ENCODE data around the gene SIL1.
"Not testable (repeated sequence)": the region's sequence is repeated elsewhere in the genome, so short reads cannot be mapped to it uniquely, and the experiment has no call there.

SIL1 gene

DNA sequence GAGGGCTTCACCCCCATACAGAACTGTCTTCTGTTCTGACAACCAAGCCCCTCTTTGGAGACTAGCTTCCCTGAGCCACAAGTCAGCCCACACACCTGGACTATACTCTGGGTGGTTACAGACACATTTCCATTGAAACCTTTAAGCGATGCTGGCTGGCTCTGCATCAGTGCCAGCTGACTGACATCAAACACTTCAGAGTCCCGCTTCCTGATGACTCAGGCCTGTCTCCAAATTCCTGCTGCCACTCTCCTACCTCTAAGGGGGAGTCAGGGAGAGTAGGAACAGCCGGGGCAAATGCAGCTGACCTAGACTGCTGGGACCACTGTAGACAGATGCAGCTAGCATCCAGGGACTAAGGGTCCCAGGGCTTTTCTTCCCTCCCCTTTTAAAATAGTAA, 59.4 kb downstream of the SIL1 start:
- DNase-seq, result peak; percentile 38

DNA sequence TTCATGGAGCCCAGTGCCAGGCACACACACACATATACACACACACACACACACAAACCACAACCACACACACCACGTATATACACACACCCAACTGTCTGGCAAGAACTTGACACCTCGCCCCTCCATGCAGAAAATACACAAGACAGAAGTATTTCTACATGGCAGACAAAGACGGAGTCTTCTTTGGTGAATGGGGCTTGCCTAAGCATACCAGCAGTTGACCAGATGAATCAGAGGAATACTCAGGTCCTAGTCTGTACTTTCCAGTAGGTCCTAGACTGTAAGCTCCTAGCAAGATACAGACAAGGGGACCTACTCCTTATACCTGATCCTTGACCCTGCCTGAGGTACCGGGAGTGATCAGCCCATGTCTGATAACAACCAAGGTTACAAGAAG, 60.1 kb downstream of the SIL1 start:
- no peak for DNase-seq

DNA sequence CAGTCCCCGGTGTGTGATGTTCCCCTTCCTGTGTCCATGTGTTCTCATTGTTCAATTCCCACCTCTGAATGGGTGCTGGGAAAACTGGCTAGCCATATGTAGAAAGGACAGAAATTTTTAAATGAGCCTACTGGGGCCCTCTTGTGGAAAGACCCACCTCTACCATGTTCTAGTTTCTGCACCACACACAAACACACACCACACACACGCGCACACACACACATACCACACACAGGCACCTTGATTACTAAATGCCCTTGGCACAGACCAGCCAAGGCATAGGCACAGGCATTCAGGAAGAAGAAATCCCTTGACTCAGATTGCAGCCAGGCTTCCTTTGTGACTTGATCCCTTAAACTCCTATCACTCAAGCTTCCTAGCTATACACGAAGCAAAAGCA, 60.5 kb downstream of the SIL1 start:
- peak; percentile 38 for DNase-seq

DNA sequence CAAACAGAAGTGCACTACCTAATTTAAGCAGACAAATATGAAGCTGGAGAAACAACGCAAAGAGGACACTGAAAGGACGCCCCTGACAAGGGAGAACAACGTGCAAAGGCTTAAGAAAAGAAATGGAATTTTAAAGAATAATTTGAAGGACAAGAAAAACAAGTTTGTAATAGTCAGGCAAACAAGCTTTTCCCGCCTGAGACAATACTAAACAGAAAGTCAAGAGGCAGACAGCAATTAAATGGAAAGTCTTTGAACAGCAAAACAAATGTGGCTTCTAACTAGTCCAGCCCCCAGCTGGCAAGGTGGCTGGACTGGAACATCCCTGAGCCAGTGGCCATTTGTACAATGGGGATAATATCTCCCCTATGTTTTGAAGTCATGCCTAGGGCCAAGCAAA, 63.3 kb downstream of the SIL1 start:
- no peak for DNase-seq

DNA sequence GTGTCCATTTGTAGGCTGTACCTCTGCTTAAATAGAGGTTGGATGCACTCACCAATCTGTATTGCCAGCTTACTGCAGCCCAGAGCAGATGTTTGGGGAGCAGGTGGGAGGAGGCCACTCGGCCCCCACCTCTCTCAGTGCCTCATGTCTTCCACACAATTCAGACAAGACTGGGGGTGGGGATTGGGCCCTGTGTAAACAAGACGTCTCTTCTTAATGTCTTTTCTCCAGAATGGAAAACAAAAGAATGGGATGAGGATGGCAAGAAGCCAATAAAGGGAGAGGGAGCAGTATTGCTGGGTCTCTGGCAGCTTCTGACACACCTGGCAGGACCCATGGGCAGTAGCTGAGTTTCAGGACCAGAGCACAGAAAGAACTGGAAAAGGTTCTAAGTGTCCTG, 64.9 kb downstream of the SIL1 start:
- no peak for DNase-seq

DNA sequence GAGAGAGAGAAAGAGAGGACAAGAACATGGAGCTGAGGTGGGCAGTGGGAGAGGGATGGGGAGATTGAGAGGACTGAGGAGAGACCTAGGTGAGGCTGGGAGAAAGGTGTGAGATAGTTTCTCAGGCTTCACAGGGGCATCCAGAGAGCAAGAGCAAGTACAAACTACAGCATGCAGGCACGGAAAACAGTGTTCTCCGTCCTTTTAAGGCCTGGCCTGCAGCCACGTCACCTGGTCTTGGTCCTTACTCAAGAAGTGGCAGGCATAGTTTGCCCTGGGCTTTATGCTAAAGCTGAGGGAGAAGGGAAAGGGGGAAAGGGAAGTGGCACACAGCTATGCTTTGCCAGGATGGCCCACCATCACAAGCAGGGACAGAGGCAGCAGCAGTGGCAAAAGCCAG, 65.7 kb downstream of the SIL1 start:
- no peak for DNase-seq

DNA sequence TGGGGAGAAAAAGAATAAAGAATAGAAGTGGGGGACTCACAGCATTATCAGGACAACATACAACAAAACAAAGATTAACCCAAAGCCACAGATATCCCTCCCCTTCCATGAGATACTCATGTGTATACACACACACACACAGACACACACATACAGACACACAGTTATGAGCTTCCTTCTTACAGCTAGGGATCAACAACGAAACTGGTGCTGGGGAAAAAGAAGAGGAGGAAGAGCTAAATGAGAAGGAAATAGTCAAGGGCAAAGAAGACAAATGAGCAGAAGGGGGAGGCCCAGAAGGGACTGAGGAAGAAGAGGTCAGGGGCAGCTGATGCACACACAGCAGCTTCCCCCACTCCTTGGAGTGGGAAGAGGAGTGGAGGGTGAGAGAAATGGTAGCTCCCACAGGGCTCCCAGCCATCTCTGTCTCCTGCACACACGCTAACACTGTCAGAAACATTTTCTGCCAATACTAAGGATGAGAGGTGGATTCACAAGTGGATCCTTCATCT, 66.2 kb downstream of the SIL1 start:
- no peak for DNase-seq

DNA sequence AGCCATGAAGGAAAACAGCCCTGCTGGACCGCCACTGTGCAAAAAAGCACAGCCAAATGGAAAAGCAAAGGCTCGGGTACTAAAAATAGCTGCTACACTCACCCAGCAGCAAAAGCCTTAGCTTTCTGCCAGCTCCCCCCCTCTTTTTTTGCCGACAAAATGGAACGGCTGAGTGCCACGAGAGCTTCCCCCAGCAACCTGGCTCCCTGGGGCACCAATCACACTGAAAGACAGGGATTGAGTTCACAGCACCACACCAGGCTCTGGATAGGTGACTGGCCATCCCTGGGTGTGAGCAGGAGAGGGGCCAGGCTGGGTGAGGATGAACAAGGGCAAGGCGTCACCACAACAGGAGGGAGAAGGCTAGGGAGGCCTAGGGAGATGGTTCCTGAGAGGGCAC, 66.7 kb downstream of the SIL1 start:
- peak; percentile 69 for DNase-seq

DNA sequence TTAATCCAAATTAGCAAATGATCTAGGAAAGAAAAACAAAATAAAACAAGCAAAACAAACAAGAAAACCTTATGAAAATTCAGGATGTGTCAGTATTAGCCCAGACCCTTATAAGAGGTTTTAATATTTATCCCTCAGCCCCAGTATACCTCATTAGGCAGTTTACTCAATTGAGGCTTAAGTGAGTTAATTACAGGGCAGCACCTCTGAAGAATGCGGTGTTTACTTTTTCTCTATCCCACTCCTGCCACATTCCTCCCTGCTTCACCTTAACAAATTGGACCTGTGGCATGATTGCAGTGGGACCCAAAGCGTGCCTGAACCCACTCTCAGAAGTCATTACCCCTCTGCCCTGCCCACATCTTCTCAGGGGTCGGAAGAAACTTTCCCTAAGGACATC, 67.1 kb downstream of the SIL1 start:
- no peak for DNase-seq

DNA sequence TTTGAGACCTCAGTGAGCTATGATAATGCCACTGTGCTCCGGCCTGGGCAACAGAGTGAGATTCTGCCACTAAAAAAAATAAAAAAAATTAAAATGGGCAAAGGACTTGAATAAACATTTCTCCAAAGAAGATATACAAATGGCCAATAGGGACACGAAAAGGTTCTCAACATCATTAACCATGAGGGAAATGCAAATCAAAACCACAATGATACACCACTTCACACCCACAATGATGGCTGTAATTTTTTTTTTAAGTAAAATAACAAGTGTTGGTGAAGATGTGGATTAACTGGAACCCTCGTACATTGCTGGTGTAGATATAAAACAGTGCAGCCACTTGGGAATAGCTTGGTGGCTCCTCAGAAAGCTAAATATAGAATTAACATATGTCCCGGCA, 68.0 kb downstream of the SIL1 start:
- no peak for DNase-seq

DNA sequence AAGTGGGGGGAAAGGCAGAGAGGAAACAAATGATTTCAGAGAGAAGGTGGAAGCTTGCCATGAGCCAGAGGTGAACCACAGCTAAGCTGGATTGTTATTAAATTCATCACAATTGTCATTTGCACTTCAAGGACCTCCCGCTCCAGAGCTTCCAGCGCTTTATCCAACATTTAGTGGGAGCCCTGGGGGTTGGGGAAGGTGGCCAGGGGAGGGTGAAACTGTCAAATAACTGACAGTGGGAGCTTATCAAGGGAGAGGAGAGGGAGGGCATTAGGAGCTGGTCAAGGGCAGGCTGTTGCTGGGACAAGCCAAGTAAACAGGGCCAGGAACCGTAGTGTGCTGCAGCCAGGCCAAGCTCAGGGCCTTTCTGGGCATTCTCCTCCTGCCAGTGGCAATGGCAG, 71.5 kb downstream of the SIL1 start:
- DNase-seq, result no peak

DNA sequence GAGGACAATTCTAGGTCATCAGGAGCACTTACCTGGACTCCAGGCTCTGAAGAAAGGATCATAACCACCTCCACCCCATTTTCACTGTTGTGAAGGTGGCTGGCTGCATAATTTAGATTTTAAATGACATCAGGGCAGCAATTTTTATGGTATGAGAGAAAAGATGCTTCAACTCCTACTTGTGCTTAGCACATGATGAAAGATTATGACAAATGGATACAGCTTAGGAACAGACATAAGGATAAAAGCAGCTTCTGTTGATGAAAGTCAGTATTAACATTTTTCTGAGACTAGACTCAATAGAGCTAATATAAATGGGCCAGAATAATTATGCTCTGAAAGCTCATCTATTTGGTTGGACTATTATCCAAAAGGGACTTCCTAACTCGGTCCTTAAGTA, 72.2 kb downstream of the SIL1 start:
- DNase-seq, result no peak

DNA sequence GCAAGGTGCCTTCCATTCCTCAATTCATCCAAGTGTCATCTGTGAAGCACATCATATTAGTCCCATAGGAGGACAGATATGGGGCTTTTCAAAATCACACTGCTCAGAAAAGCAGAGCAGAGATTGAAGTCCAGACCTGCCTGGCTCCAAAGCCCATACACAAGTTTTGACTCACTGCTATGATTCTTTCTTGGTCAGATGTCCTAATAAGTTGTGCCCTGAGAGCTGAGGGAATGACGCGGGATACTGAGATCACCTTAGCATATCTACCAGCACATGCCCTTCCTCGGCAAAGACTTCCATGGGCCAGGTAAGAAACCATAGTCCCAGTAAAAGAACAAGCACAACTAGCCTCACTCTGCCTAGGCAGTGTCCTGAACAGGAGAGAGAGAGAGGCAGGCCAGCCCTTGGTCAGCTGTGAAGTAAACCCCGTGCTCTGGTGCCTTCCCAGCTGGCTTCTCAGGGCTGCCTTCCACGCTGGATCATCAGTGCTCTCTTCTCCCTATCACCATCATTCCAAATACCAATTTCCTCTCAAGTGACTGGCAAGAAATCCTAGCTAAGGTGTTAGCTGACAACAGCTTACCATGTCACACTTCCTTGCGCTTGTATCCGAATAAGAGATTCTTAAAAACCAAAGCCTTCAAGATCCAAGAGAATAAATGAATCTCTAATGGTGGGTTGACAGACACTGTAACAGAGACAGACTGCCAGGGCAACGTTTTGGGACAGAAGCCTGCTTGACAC, 73.2 kb downstream of the SIL1 start:
- no peak for DNase-seq

DNA sequence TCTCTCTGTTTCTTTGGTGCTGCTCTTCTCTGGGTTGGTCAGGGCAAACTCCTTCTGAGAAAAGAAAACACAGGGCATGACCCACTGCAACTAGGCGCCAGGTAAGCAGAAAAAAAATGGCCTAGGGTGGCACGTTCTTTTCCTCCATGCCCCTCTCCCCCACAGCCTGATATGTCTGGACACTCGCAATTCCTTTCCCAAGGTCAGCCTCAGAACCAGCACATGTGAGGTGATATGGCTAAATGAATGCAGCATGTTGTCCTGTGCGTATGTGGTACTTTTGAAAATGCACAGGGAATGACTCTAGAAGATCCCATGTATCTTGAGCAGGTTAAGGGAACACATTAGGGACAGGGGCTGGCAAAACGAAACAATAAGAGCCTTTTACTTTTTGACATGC, 77.0 kb downstream of the SIL1 start:
- DNase-seq, result no peak

DNA sequence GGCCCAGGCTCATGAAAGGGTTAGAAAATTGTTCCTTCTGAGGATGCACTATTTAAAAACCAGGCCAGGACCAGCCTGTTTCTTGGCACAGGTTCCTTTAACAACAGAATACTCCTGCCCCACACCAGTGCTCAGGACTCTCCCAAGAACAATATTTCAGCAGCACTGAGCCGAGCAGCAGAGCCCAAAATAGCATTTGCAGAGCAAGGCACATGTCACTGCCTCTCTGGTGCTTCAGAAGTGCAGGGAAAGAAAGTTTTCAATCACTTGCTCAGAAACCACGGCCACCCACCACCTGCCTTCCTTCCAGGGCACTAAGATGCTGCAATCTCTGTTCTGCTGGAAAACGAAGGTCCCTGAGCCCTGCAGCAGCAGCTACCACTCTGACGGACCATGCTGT, 77.6 kb downstream of the SIL1 start:
- no peak for DNase-seq

DNA sequence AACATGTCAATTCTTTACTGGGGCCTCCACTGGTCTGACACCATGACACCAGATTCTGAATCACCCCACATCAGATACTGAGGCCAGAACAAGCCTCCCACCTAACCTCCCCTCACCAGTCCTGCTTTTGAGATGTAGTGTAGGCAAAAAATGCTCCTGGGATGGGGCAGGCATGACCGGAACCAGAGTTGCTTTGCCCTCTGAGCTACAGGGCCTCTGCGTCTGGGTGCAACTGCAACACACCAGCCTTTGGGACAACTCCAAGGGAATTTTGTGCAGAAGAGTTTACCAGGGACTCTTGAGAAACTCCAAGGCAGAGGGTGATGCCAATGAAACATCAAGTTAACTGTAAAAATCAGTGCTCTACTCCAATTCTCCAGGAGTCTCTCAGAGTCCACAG, 79.4 kb downstream of the SIL1 start:
- DNase-seq, result no peak

DNA sequence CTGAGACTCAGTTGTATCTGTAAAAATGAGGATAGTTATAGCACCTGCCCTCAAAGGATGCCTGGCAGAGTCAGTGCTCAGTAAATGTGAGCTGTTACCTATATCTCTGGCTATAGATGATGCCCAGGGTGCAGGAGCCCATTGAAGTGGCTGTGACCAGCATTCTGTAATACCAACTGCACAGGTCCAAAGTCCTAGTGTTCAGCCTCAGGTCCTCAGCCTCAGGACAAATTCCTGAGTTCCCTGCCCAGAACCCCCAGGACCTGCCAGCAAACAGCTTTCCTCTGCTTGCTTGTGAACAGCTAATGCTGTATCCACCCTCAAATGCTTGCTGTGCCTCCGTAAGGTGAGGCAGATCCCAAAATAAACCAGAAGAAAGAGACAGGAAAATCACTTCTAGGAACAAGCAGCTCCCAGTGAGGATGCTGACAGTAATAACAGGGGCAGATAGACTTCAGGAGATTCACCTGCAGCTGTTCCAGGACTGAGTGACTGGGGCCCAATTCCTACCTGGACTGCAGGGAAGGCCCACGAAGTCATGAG, 80.8 kb downstream of the SIL1 start:
- DNase-seq, result no peak

DNA sequence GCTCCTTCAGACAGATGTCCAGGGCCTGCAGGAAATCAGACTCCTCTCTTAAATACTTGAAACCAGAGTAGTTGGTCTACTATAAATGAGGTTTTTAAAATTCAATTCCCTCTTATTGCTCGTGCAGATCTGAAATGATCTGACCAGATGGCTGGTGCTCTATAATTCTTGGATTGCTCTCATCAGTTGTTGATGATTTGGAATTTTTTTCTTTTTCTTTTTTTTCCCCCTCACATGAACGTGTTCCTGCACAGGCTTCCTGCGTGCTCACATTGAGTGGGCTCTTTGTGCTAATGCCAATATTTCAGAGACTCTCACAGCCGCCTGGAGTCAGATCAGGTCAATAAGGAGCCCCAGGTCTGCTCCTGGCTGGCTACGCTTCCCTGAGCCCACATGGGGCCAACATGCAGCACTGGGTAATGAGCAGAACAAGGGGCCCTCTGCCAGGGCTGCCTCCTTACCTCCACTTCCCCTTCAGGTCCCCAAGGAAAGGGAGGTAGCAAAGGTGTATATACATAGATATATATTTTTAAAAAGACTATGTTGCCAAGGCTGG, 82.0 kb downstream of the SIL1 start:
- no peak for DNase-seq

DNA sequence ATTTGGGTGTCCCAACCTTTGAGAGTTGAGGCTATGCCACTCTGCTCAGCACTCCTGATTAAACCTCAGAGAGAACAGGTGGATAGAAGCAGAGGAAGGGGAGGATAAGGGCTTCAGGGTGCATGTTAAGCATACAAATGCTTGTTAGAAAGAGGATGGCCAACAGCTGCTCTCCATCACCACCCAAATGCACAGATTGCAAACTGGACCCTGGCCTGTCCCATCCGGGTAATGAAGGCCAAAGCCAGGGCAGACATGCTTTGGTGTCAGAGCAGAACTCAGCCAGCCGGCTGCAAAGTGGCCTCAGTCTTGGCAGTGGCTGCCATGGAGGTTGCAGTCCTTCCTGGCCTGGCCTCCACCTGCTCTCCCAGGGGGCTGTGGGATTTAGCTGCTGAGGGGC, 84.3 kb downstream of the SIL1 start:
- no peak for DNase-seq

DNA sequence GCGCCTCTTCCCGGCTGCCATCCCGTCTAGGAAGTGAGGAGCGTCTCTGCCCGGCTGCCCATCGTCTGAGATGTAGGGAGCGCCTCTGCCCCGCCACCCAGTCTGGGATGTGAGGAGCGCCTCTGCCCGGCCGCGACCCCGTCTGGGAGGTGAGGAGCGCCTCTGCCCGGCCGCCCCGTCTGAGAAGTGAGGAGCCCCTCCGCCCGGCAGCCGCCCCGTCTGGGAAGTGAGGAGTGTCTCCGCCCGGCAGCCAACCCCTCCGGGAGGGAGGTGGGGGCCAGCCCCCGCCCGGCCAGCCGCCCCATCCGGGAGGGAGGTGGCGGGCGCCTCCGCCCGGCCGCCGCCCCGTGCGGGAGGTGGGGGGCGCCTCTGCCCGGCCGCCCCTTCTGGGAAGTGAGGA, 85.8 kb downstream of the SIL1 start:
- not testable (repeated sequence) for DNase-seq

DNA sequence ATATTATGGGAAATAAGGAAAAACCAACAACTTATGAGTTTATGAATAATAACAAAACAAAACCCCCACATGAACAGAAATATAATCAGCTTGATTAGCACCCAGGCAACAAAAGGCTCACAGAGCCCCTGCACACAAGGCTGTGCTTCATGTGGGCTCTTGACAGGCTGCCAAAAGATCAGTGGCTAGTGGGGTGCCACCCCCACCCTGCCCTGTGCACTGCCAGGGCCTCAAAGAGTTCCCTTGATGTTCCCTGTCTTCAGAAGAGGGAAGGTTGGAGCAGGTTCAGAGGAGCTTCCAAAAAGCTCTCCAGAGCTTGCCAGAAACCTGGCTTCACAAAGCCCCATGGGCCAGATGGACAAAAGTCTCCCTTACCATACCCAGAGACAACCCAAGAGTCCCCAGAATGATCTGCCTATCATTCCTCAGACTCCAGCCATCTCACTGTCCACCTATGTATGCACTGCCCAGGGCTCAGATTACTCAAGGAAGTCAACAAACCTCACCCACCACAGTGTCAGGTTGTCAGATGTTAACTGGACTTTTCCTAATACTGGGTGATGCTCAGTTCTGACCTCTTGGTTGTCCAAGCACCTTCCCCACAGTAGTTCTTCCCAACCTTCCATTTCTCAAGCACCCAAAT, 87.5 kb downstream of the SIL1 start:
- no peak for DNase-seq

DNA sequence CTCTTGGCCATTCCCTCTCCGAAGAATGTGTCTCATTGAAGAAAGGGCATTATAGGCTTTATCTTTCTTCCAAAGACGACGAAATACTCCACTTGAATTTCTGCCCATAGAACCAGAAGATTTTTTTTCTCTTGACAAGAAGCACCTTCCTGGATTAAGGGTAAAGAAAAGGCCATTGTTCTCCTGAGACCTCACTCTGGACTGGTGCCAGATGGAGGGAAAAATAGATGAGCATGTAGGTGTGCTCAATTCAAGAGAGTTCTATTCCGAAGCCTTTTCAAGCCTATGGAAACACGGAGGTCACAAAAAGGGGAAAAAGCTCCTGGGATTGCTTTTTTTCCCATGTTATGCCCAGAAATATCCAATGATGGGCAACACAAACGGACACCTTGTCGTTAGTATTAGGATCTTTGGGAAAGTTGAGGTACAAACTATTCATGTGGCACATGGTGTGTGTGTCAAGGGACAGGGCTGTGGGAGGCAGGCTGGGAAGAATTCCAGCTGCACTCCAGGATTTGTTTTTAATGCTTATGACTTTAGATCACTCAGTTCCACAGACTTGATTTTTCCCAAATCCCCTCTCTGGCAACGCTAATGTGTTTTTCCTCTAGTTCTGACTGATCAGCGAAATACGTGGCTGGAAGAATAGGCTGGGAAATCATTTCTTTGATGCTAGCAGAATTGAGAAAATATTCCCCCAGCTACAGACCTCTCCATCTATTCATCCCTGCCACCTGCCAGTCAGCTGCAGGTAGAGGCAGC, 89.9 kb downstream of the SIL1 start:
- DNase-seq, result peak; percentile 82

DNA sequence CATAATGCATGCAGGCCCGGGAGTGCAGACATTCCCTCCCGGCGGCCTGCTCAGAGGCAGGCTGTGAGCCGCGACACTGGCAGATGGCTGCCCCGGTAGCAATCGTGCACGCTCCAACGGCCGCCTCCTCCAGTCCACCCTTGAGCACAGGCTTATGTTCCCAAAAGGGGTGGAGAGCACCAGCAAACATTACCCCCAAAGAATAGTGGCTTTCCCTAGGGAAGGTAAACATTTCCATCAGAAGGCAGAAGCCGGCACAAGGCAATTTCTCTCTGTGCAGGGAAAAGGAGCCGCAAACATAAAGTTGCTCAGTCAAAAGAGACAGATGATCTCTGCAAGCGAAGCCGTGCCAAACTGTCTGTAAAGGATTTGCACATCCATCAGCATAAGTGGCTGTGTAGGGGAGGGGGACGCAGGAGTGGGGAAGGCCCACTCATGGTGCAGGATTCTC, 92.5 kb downstream of the SIL1 start:
- no peak for DNase-seq

All from fibroblast of skin of scalp (primary cell).